SK-N-SH treated with all-trans-retinoic acid at 6 μM for 48 hours (cell line): ENCODE measurements around the gene CSF1R.

ENCODE experiments used
- ATAC-seq: fragments of 200-7000 bp; cut with Tn5 transposase; 3 replicates; pipeline ENCODE4 v1.9.1; 2020; ENCODE audit warnings: mild to moderate bottlenecking, moderate library complexity
- BACH2 ChIP-seq: fragments of 250-450 bp; sonication (Bioruptor Pico); IDR thresholded peaks from 2 replicates; pipeline ENCODE4 v1.9.0; 2021; ENCODE audit warnings: mild to moderate bottlenecking, borderline replicate concordance
- ESRRG ChIP-seq: fragments of 250-450 bp; sonication (Bioruptor Pico); IDR thresholded peaks from 2 replicates; pipeline ENCODE4 v1.6.1; 2021; ENCODE audit warnings: mild to moderate bottlenecking
- GLIS3 ChIP-seq: fragments of 250-450 bp; sonication (Bioruptor Pico); IDR thresholded peaks from 2 replicates; pipeline ENCODE4 v1.5.0; 2020; ENCODE audit warnings: mild to moderate bottlenecking, moderate library complexity
- ISL1 ChIP-seq: fragments of 250-450 bp; sonication (Bioruptor Pico); IDR thresholded peaks from 2 replicates; pipeline ENCODE4 v2.1.2; 2022; ENCODE audit warnings: mild to moderate bottlenecking, moderate library complexity
- PPARA ChIP-seq: fragments of 250-450 bp; sonication (Bioruptor Pico); IDR thresholded peaks from 2 replicates; pipeline ENCODE4 v1.5.0; 2020; ENCODE audit warnings: mild to moderate bottlenecking, borderline replicate concordance
- TCF4 ChIP-seq: fragments of 250-450 bp; sonication (Bioruptor Pico); IDR thresholded peaks from 2 replicates; pipeline ENCODE4 v1.8.0; 2021; ENCODE audit warnings: mild to moderate bottlenecking, moderate library complexity, borderline replicate concordance
- TOX ChIP-seq: fragments of 250-450 bp; sonication (Bioruptor Pico); IDR thresholded peaks from 2 replicates; pipeline ENCODE4 v1.8.0; 2021; ENCODE audit warnings: mild to moderate bottlenecking, moderate library complexity, borderline replicate concordance
- ZC3H10 ChIP-seq: fragments of 250-450 bp; sonication (Bioruptor Pico); IDR thresholded peaks from 2 replicates; pipeline ENCODE4 v1.5.1; 2021; ENCODE audit warnings: mild to moderate bottlenecking, moderate library complexity
- ZFP3 ChIP-seq: fragments of 250-450 bp; sonication (Bioruptor Pico); IDR thresholded peaks from 2 replicates; pipeline ENCODE4 v1.5.0; 2020; ENCODE audit warnings: mild to moderate bottlenecking, moderate library complexity
- ZFP30 ChIP-seq: fragments of 450-650 bp; formaldehyde crosslinking; IDR thresholded peaks from 2 replicates; pipeline ENCODE4 v1.5.0; 2022; ENCODE audit warnings: mild to moderate bottlenecking, moderate library complexity
- ZNF565 ChIP-seq: fragments of 450-650 bp; formaldehyde crosslinking; conservative IDR thresholded peaks from 2 replicates; pipeline ENCODE4 v1.5.0; 2020; ENCODE audit warnings: low read depth, mild to moderate bottlenecking, moderate library complexity
- ZNF70 ChIP-seq: fragments of 450-650 bp; formaldehyde crosslinking; IDR thresholded peaks from 2 replicates; pipeline ENCODE4 v1.5.0; 2020; ENCODE audit warnings: mild to moderate bottlenecking, moderate library complexity
- ZNF8 ChIP-seq: fragments of 450-650 bp; formaldehyde crosslinking; IDR thresholded peaks from 2 replicates; pipeline ENCODE4 v1.5.0; 2020; ENCODE audit warnings: mild to moderate bottlenecking, moderate library complexity
- TF ChIP-seq, protein P1 (sequence below): fragments of 250-450 bp; sonication (Bioruptor Pico); IDR thresholded peaks from 2 replicates; pipeline ENCODE4 v1.8.0; 2020; ENCODE audit warnings: mild to moderate bottlenecking, moderate library complexity, borderline replicate concordance
- TF ChIP-seq, protein P2 (sequence below): fragments of 250-450 bp; sonication (Bioruptor Pico); IDR thresholded peaks from 2 replicates; pipeline ENCODE4 v1.5.0; 2020; ENCODE audit warnings: mild to moderate bottlenecking, moderate library complexity
- TF ChIP-seq, protein P3 (sequence below): fragments of 250-450 bp; sonication (Bioruptor Pico); IDR thresholded peaks from 2 replicates; pipeline ENCODE4 v1.5.1; 2021; ENCODE audit warnings: mild to moderate bottlenecking, moderate library complexity
- TF ChIP-seq, protein P4 (sequence below): fragments of 250-450 bp; sonication (Bioruptor Pico); IDR thresholded peaks from 2 replicates; pipeline ENCODE4 v1.8.0; 2021; ENCODE audit warnings: low read depth, mild to moderate bottlenecking, moderate library complexity, borderline replicate concordance

The CSF1R gene

DNA sequence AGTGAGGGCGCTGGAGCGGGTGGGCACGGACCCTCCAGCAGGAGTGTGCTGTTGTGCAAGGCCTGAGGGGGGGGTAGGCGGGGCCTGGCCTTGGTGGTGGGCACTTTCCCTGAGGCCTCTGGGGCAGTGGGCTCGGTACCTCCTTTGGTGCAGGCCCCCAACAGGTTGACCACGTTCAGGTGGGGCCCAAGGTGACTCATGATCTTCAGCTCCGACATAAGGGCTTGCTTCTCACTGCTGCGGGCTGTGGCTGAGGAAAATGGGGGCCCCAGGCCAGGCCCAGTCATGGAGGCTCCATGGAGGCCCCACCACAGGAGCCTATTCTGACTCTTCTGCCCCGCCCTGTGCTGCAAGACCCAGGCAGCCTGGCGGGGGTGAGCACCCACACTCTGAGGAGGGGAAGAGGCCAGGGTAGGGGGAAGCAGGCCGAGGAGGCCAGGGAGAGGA, 37.8 kb upstream of the CSF1R start:
- no peak for TF ChIP-seq GLIS3 (CRISPR knock-in tag)
- ATAC-seq = no peak

DNA sequence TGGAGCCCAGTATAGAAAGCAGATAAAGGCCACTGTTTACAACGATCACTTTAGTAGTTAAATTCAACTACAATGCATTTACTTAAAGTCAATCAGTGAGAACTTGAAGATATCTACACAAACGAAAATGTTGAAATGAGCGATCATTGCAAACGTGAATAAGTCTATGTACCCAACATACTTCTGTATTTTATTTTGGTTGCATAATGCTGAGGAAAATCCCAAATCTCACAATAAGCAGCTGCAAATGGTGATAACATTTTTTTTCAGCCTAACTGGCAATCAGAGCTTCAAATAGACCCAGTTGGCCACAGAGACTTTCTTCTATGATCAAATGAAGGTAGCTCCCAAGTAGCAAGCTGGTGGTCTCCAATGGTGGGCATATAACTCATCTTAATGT, 37.2 kb upstream of the CSF1R start:
- ATAC-seq = no peak
- no peak for TF ChIP-seq PPARA (CRISPR knock-in tag)
- no peak for TF ChIP-seq ESRRG (CRISPR knock-in tag)
- TF ChIP-seq ZFP30 (CRISPR knock-in tag) = no peak
- no peak for TF ChIP-seq ZC3H10
- no peak for TF ChIP-seq GLIS3 (CRISPR knock-in tag)
- no peak for TF ChIP-seq ZNF8 (CRISPR knock-in tag)
- TF ChIP-seq TCF4 = no peak
- TF ChIP-seq, protein P1, sequence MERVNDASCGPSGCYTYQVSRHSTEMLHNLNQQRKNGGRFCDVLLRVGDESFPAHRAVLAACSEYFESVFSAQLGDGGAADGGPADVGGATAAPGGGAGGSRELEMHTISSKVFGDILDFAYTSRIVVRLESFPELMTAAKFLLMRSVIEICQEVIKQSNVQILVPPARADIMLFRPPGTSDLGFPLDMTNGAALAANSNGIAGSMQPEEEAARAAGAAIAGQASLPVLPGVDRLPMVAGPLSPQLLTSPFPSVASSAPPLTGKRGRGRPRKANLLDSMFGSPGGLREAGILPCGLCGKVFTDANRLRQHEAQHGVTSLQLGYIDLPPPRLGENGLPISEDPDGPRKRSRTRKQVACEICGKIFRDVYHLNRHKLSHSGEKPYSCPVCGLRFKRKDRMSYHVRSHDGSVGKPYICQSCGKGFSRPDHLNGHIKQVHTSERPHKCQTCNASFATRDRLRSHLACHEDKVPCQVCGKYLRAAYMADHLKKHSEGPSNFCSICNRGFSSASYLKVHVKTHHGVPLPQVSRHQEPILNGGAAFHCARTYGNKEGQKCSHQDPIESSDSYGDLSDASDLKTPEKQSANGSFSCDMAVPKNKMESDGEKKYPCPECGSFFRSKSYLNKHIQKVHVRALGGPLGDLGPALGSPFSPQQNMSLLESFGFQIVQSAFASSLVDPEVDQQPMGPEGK (CRISPR knock-in tag) = no peak
- TF ChIP-seq, protein P2, sequence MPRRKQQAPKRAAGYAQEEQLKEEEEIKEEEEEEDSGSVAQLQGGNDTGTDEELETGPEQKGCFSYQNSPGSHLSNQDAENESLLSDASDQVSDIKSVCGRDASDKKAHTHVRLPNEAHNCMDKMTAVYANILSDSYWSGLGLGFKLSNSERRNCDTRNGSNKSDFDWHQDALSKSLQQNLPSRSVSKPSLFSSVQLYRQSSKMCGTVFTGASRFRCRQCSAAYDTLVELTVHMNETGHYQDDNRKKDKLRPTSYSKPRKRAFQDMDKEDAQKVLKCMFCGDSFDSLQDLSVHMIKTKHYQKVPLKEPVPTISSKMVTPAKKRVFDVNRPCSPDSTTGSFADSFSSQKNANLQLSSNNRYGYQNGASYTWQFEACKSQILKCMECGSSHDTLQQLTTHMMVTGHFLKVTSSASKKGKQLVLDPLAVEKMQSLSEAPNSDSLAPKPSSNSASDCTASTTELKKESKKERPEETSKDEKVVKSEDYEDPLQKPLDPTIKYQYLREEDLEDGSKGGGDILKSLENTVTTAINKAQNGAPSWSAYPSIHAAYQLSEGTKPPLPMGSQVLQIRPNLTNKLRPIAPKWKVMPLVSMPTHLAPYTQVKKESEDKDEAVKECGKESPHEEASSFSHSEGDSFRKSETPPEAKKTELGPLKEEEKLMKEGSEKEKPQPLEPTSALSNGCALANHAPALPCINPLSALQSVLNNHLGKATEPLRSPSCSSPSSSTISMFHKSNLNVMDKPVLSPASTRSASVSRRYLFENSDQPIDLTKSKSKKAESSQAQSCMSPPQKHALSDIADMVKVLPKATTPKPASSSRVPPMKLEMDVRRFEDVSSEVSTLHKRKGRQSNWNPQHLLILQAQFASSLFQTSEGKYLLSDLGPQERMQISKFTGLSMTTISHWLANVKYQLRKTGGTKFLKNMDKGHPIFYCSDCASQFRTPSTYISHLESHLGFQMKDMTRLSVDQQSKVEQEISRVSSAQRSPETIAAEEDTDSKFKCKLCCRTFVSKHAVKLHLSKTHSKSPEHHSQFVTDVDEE (CRISPR knock-in tag) = no peak
- TF ChIP-seq ZNF70 = no peak
- TF ChIP-seq BACH2 (CRISPR knock-in tag) = no peak
- no peak for TF ChIP-seq TOX
- TF ChIP-seq, protein P3, sequence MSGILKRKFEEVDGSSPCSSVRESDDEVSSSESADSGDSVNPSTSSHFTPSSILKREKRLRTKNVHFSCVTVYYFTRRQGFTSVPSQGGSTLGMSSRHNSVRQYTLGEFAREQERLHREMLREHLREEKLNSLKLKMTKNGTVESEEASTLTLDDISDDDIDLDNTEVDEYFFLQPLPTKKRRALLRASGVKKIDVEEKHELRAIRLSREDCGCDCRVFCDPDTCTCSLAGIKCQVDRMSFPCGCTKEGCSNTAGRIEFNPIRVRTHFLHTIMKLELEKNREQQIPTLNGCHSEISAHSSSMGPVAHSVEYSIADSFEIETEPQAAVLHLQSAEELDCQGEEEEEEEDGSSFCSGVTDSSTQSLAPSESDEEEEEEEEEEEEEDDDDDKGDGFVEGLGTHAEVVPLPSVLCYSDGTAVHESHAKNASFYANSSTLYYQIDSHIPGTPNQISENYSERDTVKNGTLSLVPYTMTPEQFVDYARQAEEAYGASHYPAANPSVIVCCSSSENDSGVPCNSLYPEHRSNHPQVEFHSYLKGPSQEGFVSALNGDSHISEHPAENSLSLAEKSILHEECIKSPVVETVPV (CRISPR knock-in tag) = no peak
- no peak for TF ChIP-seq ZFP3
- no peak for TF ChIP-seq ZNF565 (CRISPR knock-in tag)
- TF ChIP-seq, protein P4, sequence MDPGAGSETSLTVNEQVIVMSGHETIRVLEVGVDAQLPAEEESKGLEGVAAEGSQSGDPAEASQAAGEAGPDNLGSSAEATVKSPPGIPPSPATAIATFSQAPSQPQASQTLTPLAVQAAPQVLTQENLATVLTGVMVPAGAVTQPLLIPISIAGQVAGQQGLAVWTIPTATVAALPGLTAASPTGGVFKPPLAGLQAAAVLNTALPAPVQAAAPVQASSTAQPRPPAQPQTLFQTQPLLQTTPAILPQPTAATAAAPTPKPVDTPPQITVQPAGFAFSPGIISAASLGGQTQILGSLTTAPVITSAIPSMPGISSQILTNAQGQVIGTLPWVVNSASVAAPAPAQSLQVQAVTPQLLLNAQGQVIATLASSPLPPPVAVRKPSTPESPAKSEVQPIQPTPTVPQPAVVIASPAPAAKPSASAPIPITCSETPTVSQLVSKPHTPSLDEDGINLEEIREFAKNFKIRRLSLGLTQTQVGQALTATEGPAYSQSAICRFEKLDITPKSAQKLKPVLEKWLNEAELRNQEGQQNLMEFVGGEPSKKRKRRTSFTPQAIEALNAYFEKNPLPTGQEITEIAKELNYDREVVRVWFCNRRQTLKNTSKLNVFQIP (CRISPR knock-in tag) = no peak

DNA sequence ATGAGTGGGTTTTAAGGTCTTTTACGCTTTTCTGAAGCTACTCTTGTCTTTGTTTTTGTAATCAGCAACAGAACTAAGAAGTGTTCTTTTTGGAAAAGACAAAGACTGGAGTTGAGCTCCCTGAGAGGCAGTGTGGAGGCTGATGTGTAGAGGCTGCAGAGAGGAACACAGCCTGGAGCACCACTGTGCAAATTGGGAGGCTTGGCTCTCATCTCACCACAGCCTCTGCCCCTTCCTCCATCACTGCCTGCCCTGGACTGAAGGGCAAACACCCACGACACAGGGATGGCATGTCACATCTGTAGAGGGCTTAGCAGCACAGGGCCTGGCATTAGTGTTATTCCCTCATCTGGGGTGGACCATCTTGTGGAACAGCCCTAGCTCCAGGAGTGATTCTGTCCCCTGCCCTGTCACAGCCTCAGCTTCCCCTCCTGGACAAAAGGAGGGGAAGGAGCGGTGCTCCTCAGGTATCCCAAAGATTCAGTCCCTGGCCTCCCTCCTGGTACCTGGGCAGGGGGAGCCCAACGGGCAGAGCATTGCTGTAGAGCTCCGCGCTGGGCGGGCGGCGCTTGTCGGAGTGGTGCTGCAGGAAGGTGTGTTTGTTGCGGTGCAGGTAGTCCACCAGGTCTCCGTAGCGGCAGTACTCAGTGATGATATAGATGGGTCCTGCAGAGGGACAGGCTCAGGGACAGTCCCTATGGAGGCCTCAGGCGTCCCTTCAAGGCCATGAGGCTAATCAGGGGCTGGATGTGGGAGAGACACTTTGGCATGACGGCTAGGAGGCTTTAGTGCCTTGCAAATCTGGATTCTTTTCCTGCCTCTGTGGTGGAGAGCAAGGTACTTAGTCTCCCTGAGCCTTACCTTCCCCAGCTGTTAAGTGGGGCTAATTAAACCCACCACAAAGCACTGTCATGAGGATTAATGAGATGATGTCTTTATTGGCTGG, 36.5 kb upstream of the CSF1R start:
- TF ChIP-seq, protein P4 (CRISPR knock-in tag) = no peak
- TF ChIP-seq ISL1 (CRISPR knock-in tag) = no peak

DNA sequence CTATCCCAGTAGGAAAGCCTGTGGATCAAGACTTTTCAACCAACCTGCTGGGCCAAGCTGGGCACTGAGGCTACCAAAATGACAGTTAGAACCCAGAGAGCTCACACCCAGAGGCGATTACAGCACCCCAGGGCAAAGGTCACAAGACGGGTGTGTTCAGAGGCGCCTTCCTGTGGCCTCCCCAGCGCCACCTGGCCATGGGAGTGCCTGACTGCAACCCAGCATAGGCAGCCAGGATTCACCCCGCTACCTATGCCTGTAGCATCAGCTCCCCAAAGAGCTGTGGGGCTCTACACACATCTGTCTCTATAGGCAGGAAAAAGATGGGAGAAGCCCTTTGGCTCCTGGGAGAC, 35.8 kb upstream of the CSF1R start:
- peak; percentile 50 for ATAC-seq
- TF ChIP-seq, protein P3 (CRISPR knock-in tag) = no peak
- TF ChIP-seq, protein P1 (CRISPR knock-in tag) = no peak

More for the DNA sequence above, 36.5 kb upstream of the CSF1R start:
- ATAC-seq = no peak
